Loucy (cell line): ENCODE results near the gene NEO1.

Experiments
- H2AFZ ChIP-seq: fragments of 200-600 bp; sonication (generic); 2 replicates; pipeline ENCODE4 v1.6.0; 2016; ENCODE audit warnings: antibody characterized with exemption, mild to moderate bottlenecking, low read length, moderate library complexity
- H3F3A ChIP-seq: fragments of 200-600 bp; 2 replicates; pipeline ENCODE4 v1.6.0; 2016; ENCODE audit warnings: antibody characterized with exemption, low read depth, mild to moderate bottlenecking
- H3K27me3 ChIP-seq: fragments of 200-600 bp; sonication (generic); 2 replicates; pipeline ENCODE4 v1.6.1; 2014; ENCODE audit warnings: low read length, mild to moderate bottlenecking; ENCODE audit not compliant: insufficient read depth, poor library complexity, severe bottlenecking
- H3K36me3 ChIP-seq: fragments of 200-600 bp; sonication (generic); 2 replicates; pipeline ENCODE4 v1.6.1; 2016; ENCODE audit warnings: low read length; ENCODE audit not compliant: insufficient read depth
- H3K4me1 ChIP-seq: fragments of 200-600 bp; sonication (generic); 2 replicates; pipeline ENCODE4 v1.5.1; 2014; ENCODE audit warnings: low read length, mild to moderate bottlenecking; ENCODE audit not compliant: insufficient read depth, poor library complexity, severe bottlenecking
- H3K4me2 ChIP-seq: fragments of 200-600 bp; sonication (generic); 2 replicates; pipeline ENCODE4 v1.6.0; 2014; ENCODE audit warnings: antibody characterized with exemption, low read length, low read depth, mild to moderate bottlenecking; ENCODE audit not compliant: poor library complexity, severe bottlenecking
- H3K4me3 ChIP-seq: fragments of 200-600 bp; sonication (generic); 2 replicates; pipeline ENCODE4 v1.5.1; 2014; ENCODE audit warnings: low read length, mild to moderate bottlenecking, mixed read lengths; ENCODE audit not compliant: poor library complexity, severe bottlenecking
- H3K79me2 ChIP-seq: fragments of 200-600 bp; sonication (generic); 2 replicates; pipeline ENCODE4 v1.6.1; 2014; ENCODE audit warnings: low read length; ENCODE audit not compliant: insufficient read depth
- H3K9ac ChIP-seq: fragments of 200-600 bp; sonication (generic); 2 replicates; pipeline ENCODE4 v1.6.0; 2014; ENCODE audit warnings: mild to moderate bottlenecking, low read depth, low read length, moderate library complexity; ENCODE audit not compliant: poor library complexity, severe bottlenecking
- H3K9me2 ChIP-seq: fragments of 200-600 bp; sonication (generic); replicated peaks from 2 replicates; pipeline ENCODE4 v1.6.1; 2016; ENCODE audit warnings: low read depth, low read length, mixed read lengths
- H3K9me3 ChIP-seq: fragments of 200-600 bp; sonication (generic); 2 replicates; pipeline ENCODE4 v1.6.1; 2014; ENCODE audit warnings: mild to moderate bottlenecking, antibody characterized with exemption, low read length, low read depth; ENCODE audit not compliant: insufficient read depth
- H4K20me1 ChIP-seq: fragments of 200-600 bp; sonication (generic); 2 replicates; pipeline ENCODE4 v1.6.0; 2014; ENCODE audit warnings: antibody characterized with exemption, low read length, mild to moderate bottlenecking; ENCODE audit not compliant: insufficient read depth, poor library complexity, severe bottlenecking
- CTCF ChIP-seq: fragments of 200-600 bp; sonication (generic); conservative IDR thresholded peaks from 2 replicates; pipeline ENCODE4 v1.5.1; 2014; ENCODE audit warnings: mild to moderate bottlenecking, antibody characterized with exemption, low read length
- EZH2phosphoT487 ChIP-seq: fragments of 200-600 bp; IDR thresholded peaks from 2 replicates; pipeline ENCODE4 v1.6.1; 2018; ENCODE audit warnings: antibody characterized with exemption, mild to moderate bottlenecking, moderate library complexity, borderline replicate concordance

The NEO1 gene

DNA sequence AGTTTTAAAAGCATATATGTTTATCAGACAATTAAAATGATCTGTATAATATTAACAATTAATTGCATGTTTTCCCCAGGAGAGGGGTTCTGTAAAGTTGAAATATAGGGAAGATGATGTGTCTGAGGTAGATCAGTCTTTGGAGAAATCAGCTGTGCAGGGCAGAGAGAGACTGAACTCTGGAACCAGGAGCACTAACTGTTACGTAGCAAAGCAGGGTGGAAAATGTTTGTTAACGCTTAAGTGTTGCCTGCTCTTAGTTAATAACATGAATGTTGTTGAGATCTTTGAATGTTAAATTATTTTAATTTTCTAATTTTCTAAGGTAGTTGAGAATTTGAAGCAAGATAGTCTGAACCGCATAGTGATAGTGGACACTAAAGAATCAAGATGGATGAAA is 57.5 kb downstream of the NEO1 start:
- H3K9ac ChIP-seq, result no peak overlapping the region
- no peaks in the 10 kb centered on the region for H3K79me2 ChIP-seq
- H3K4me1 ChIP-seq, result no peaks in the 10 kb centered on the region
- H3K9me3 ChIP-seq, result no peaks in the 10 kb centered on the region
- H3K4me3 ChIP-seq, result no peak overlapping the region
- no peaks in the 10 kb centered on the region for H3K9me2 ChIP-seq
- no peaks in the 10 kb centered on the region for H3K27me3 ChIP-seq
- no peak for TF ChIP-seq CTCF
- no peak for TF ChIP-seq EZH2phosphoT487
- no peak overlapping the region for H3K4me2 ChIP-seq
- H2AFZ ChIP-seq, result no peak overlapping the region
- H3K36me3 ChIP-seq, result no peaks in the 10 kb centered on the region
- H3F3A ChIP-seq, result no peaks in the 10 kb centered on the region
- H4K20me1 ChIP-seq, result no peaks in the 10 kb centered on the region

DNA sequence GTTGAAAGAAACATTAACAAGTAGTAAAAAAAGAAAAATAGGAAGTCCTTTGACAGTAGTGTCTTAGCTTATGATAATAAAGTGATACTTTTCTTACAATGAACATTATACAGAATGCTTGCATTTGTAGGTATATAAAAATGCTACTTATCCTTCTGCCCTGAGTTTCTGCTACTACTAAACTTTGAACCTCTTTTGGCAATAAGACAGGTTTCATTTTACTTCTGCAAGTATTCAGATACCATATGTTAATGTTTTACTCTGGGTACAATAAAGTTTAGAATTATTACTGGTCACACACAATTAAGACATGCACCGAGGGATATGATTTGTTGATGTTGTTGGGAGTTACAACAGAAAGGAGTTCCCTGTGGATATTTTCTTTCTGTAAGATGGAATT is 57.9 kb downstream of the NEO1 start:
- Histone ChIP-seq H3K4me2 (no peak overlapping the region), H4K20me1 (no peaks in the 10 kb centered on the region), H3F3A (no peaks in the 10 kb centered on the region), H3K9ac (no peak overlapping the region), H3K36me3 (no peaks in the 10 kb centered on the region), H3K79me2 (no peaks in the 10 kb centered on the region), H3K9me3 (no peaks in the 10 kb centered on the region), H3K9me2 (no peaks in the 10 kb centered on the region), H3K27me3 (no peaks in the 10 kb centered on the region), H3K4me3 (no peak overlapping the region), H2AFZ (no peak overlapping the region), H3K4me1 (no peaks in the 10 kb centered on the region)
- no peak for TF ChIP-seq CTCF
- no peak for TF ChIP-seq EZH2phosphoT487

- H3K9me2 ChIP-seq, result no peaks in the 10 kb centered on the region
- H3K79me2 ChIP-seq, result no peaks in the 10 kb centered on the region
- no peaks in the 10 kb centered on the region for H3K9me3 ChIP-seq
- no peaks in the 10 kb centered on the region for H3K4me1 ChIP-seq
- H4K20me1 ChIP-seq, result no peaks in the 10 kb centered on the region
- H3K27me3 ChIP-seq, result no peaks in the 10 kb centered on the region
- no peaks in the 10 kb centered on the region for H3K36me3 ChIP-seq
- no peak overlapping the region for H3K9ac ChIP-seq
- H3K4me3 ChIP-seq, result no peak overlapping the region
- TF ChIP-seq EZH2phosphoT487 (no peak), CTCF (no peak)
- no peak overlapping the region for H3K4me2 ChIP-seq
- no peaks in the 10 kb centered on the region for H3F3A ChIP-seq
- H2AFZ ChIP-seq, result no peak overlapping the region
These were observed 61.8 kb downstream of the NEO1 start for GRCh38 chr15:73114064-73114463.
